ENCODE data around the gene GABBR1.
A peak's percentile ranks its signal among the peaks of the same experiment; 100 is the strongest.

GABBR1 gene

DNA sequence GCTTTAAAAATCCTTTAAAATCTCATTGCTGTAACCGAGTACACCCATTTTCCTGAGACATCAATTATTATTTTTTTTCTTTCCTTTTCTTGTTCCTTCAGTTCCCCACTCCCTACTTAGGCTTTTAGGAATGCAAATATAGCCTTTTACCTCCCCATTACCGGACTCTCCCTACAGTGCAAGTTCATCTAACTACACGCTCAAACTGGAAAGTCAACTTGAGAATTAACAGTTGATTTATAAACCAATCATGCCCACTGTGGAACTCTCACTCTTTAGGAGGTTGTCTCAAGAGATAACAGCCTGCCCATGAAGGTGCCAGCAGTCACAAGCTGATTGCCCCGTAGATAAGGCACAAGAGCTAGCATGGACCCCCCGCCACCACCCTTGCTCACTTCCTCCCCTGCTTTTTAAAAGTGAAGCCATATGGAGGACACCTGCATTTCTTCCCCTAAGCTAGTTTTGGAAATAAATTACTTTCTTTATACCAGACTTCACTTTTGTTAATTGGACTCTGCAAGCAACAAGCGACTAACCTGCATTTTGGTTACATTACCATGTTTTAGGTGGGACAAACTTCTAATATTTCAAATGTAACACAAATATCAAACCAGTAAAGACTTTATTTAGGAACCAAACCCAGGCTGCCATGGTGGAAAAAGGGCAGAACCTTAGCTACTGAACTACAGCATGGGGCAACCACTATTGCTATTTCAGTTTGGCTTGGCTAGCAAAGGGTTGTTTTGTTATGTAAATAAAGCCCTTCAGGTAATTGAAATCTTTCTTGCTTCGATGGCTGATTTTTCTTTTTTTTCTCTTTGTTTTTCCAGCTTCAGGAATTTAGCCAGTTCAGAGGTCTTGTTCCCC, 108.3 kb downstream of the GABBR1 start:
- H3K4me3 ChIP-seq (ENCODE audit: insufficient read length, low read depth), result no peak overlapping the region
- H3K9me3 ChIP-seq (ENCODE audit: insufficient read depth, low read length), result peaks cover 26% of the 10 kb centered on the region
- no peaks in the 10 kb centered on the region for H3K4me1 ChIP-seq (ENCODE audit: insufficient read depth, insufficient read length)
- TF ChIP-seq SUZ12 (IDR thresholded peaks at IDR 0.05; ENCODE audit: extremely low read depth, insufficient read depth, insufficient read length) (no peak), YY1 (IDR thresholded peaks at IDR 0.05; ENCODE audit: insufficient read depth, insufficient read length) (no peak), ZNF274 (IDR thresholded peaks at IDR 0.05; ENCODE audit: low read depth, low read length) (no peak)
- no peaks in the 10 kb centered on the region for H3K36me3 ChIP-seq (ENCODE audit: insufficient read depth, insufficient read length, low read length)
- DNase-seq (ENCODE audit: low read depth, low spot score), result peak; percentile 15
- no peak overlapping the region for H3K9ac ChIP-seq (ENCODE audit: insufficient read length, low read depth)
- H3K27me3 ChIP-seq (ENCODE audit: insufficient read depth, insufficient read length), result no peaks in the 10 kb centered on the region

GRCh38 chr6:29524044-29524443, 108.9 kb downstream of the GABBR1 start:
- TF ChIP-seq ZNF274 (IDR thresholded peaks at IDR 0.05; ENCODE audit: low read depth, low read length) (no peak), YY1 (IDR thresholded peaks at IDR 0.05; ENCODE audit: insufficient read depth, insufficient read length) (no peak), SUZ12 (IDR thresholded peaks at IDR 0.05; ENCODE audit: extremely low read depth, insufficient read depth, insufficient read length) (no peak)
- Histone ChIP-seq H3K36me3 (ENCODE audit: insufficient read depth, insufficient read length, low read length) (no peaks in the 10 kb centered on the region), H3K9me3 (ENCODE audit: insufficient read depth, low read length) (peaks cover 26% of the 10 kb centered on the region), H3K27me3 (ENCODE audit: insufficient read depth, insufficient read length) (no peaks in the 10 kb centered on the region), H3K4me3 (ENCODE audit: insufficient read length, low read depth) (no peak overlapping the region), H3K4me1 (ENCODE audit: insufficient read depth, insufficient read length) (no peaks in the 10 kb centered on the region), H3K9ac (ENCODE audit: insufficient read length, low read depth) (no peak overlapping the region)
- DNase-seq (ENCODE audit: low read depth, low spot score), result no peak

GRCh38 chr6:29522227-29522626, 110.8 kb downstream of the GABBR1 start:
- Histone ChIP-seq H3K27me3 (ENCODE audit: insufficient read depth, insufficient read length) (no peaks in the 10 kb centered on the region), H3K9ac (ENCODE audit: insufficient read length, low read depth) (no peak overlapping the region), H3K36me3 (ENCODE audit: insufficient read depth, insufficient read length, low read length) (no peaks in the 10 kb centered on the region), H3K4me1 (ENCODE audit: insufficient read depth, insufficient read length) (no peaks in the 10 kb centered on the region), H3K9me3 (ENCODE audit: insufficient read depth, low read length) (peaks cover 26% of the 10 kb centered on the region), H3K4me3 (ENCODE audit: insufficient read length, low read depth) (no peak overlapping the region)
- TF ChIP-seq ZNF274 (IDR thresholded peaks at IDR 0.05; ENCODE audit: low read depth, low read length) (no peak), YY1 (IDR thresholded peaks at IDR 0.05; ENCODE audit: insufficient read depth, insufficient read length) (no peak), SUZ12 (IDR thresholded peaks at IDR 0.05; ENCODE audit: extremely low read depth, insufficient read depth, insufficient read length) (no peak)
- DNase-seq (ENCODE audit: low read depth, low spot score), result no peak

- Histone ChIP-seq H3K9ac (ENCODE audit: insufficient read length, low read depth) (no peak overlapping the region), H3K4me1 (ENCODE audit: insufficient read depth, insufficient read length) (no peaks in the 10 kb centered on the region)
- TF ChIP-seq ZNF274 (IDR thresholded peaks at IDR 0.05; ENCODE audit: low read depth, low read length) (no peak), SUZ12 (IDR thresholded peaks at IDR 0.05; ENCODE audit: extremely low read depth, insufficient read depth, insufficient read length) (no peak), YY1 (IDR thresholded peaks at IDR 0.05; ENCODE audit: insufficient read depth, insufficient read length) (no peak)
These were observed 111.8 kb downstream of the GABBR1 start for GRCh38 chr6:29521006-29521680.

GRCh38 chr6:29520232-29520631, 112.8 kb downstream of the GABBR1 start:
- Histone ChIP-seq H3K9me3 (ENCODE audit: insufficient read depth, low read length) (peaks cover 26% of the 10 kb centered on the region), H3K27me3 (ENCODE audit: insufficient read depth, insufficient read length) (no peaks in the 10 kb centered on the region), H3K4me3 (ENCODE audit: insufficient read length, low read depth) (no peak overlapping the region), H3K9ac (ENCODE audit: insufficient read length, low read depth) (no peak overlapping the region), H3K36me3 (ENCODE audit: insufficient read depth, insufficient read length, low read length) (no peaks in the 10 kb centered on the region), H3K4me1 (ENCODE audit: insufficient read depth, insufficient read length) (no peaks in the 10 kb centered on the region)
- no peak for DNase-seq (ENCODE audit: low read depth, low spot score)
- TF ChIP-seq SUZ12 (IDR thresholded peaks at IDR 0.05; ENCODE audit: extremely low read depth, insufficient read depth, insufficient read length) (no peak), ZNF274 (IDR thresholded peaks at IDR 0.05; ENCODE audit: low read depth, low read length) (no peak), YY1 (IDR thresholded peaks at IDR 0.05; ENCODE audit: insufficient read depth, insufficient read length) (no peak)

More at GRCh38 chr6:29521006-29521680, 111.8 kb downstream of the GABBR1 start:
- H3K9me3 ChIP-seq (ENCODE audit: insufficient read depth, low read length), result peaks cover 26% of the 10 kb centered on the region
- H3K36me3 ChIP-seq (ENCODE audit: insufficient read depth, insufficient read length, low read length), result no peaks in the 10 kb centered on the region
- DNase-seq (ENCODE audit: low read depth, low spot score), result no peak
- H3K27me3 ChIP-seq (ENCODE audit: insufficient read depth, insufficient read length), result no peaks in the 10 kb centered on the region
- no peak overlapping the region for H3K4me3 ChIP-seq (ENCODE audit: insufficient read length, low read depth)

DNA sequence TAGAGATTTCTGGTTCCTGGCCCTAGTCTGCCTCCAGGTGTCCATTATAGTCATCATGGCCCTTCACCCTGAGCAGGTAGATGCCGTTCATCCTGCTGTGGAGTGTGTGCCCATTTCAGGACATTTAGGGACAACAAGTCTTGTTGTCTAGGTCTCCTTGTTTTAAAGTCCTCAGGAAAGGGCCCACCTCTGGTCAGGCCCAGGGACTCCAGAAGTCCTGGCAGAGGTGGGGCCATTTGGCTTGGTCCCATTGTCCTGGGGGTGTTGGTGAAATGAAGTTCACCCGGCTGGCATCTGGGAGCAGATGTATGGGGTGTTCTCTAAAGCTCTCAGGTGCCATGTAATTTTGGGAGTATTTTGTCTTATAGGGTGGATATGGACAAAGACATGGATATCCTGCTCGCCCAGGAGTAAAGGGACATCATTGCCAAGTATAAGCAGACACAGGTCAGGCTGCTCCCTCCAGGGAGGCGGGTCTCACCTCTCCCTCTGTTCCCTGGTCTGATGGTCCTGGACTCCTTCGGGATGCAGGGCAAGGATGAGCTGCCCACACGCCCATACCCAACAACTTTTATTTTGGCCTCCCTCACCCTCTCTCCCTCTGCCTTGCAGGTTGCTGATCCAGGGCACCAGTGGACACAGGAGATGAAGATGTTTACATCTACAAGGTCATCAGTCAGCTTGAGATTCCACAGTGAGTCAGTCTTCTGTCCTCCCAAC, 113.5 kb downstream of the GABBR1 start:
- no peaks in the 10 kb centered on the region for H3K27me3 ChIP-seq (ENCODE audit: insufficient read depth, insufficient read length)
- peaks cover 26% of the 10 kb centered on the region for H3K9me3 ChIP-seq (ENCODE audit: insufficient read depth, low read length)
- DNase-seq (ENCODE audit: low read depth, low spot score), result no peak

More for the DNA sequence above, 113.5 kb downstream of the GABBR1 start:
- TF ChIP-seq YY1 (IDR thresholded peaks at IDR 0.05; ENCODE audit: insufficient read depth, insufficient read length) (no peak), ZNF274 (IDR thresholded peaks at IDR 0.05; ENCODE audit: low read depth, low read length) (no peak), SUZ12 (IDR thresholded peaks at IDR 0.05; ENCODE audit: extremely low read depth, insufficient read depth, insufficient read length) (no peak)
- Histone ChIP-seq H3K36me3 (ENCODE audit: insufficient read depth, insufficient read length, low read length) (no peaks in the 10 kb centered on the region), H3K4me3 (ENCODE audit: insufficient read length, low read depth) (no peak overlapping the region), H3K4me1 (ENCODE audit: insufficient read depth, insufficient read length) (no peaks in the 10 kb centered on the region), H3K9ac (ENCODE audit: insufficient read length, low read depth) (no peak overlapping the region)
